HFFc6 (cell line): Measurements from ENCODE around the gene BYSL. TPM values are rescaled to one million over a fixed set of nuclear protein-coding genes. Genes with fewer than 3 reads are reported as not detected.

Experiments
- DNase-seq: peaks from one replicate; pipeline ENCODE4 v3.0.0-alpha.2; 2018
- H3K27ac Mint-ChIP-seq: 2 replicates; pipeline ENCODE4 v1.8.0; 2020; ENCODE audit warnings: mild to moderate bottlenecking, mixed read lengths
- H3K27me3 Mint-ChIP-seq: 2 replicates; pipeline ENCODE4 v1.8.0; 2021; ENCODE audit warnings: mild to moderate bottlenecking, moderate library complexity, mixed read lengths; ENCODE audit not compliant: insufficient read depth
- H3K36me3 Mint-ChIP-seq: 2 replicates; pipeline ENCODE4 v1.8.0; 2021; ENCODE audit warnings: low read depth, mixed read lengths
- H3K4me1 Mint-ChIP-seq: 2 replicates; pipeline ENCODE4 v1.8.0; 2020; ENCODE audit warnings: low read depth, mixed read lengths
- H3K4me3 Mint-ChIP-seq: 2 replicates; pipeline ENCODE4 v1.8.0; 2020; ENCODE audit warnings: mild to moderate bottlenecking, moderate library complexity, mixed read lengths
- H3K9me3 Mint-ChIP-seq: 2 replicates; pipeline ENCODE4 v1.8.0; 2020; ENCODE audit warnings: mild to moderate bottlenecking, mixed read lengths
- total RNA-seq, 6 experiments: library from RNA; stranded (reverse); fragmentation: NEBNext Ultra II Directional; extraction: Animal tissue kit (Norgen Biotek cat#: 25700); gene quantifications; 2 replicates in 1 of 6; 3 replicates in 5 of 6; pipeline ENCODE4 v1.2.3, GENCODE V29; 2021
- TF ChIP-seq, protein P1 (sequence below): fragments of 200-600 bp; sonication (generic); IDR thresholded peaks from 2 replicates; pipeline ENCODE4 v1.5.0; 2021; ENCODE audit warnings: antibody characterized with exemption, mild to moderate bottlenecking

The BYSL gene
- total RNA-seq, 6 experiments from 2014 or later = 32.3 to 44.3 (median 33.5) TPM

DNA sequence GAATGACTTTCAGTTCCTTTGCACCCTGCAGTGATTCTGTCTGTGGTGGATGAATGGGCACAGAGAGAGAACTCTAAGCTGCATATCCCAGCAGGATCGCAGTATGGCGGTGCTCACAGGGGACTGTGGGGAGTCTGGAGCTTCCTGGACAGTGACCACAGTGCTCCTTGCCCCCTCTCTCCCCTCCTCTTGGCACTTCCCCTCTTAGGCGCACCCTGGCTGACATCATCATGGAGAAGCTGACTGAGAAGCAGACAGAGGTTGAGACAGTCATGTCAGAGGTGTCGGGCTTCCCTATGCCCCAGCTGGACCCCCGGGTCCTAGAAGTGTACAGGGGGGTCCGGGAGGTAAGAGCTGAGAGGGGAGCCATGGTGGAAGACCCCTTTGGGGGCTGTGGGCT is 8.6 kb downstream of the BYSL start:
- TF ChIP-seq, protein P1, sequence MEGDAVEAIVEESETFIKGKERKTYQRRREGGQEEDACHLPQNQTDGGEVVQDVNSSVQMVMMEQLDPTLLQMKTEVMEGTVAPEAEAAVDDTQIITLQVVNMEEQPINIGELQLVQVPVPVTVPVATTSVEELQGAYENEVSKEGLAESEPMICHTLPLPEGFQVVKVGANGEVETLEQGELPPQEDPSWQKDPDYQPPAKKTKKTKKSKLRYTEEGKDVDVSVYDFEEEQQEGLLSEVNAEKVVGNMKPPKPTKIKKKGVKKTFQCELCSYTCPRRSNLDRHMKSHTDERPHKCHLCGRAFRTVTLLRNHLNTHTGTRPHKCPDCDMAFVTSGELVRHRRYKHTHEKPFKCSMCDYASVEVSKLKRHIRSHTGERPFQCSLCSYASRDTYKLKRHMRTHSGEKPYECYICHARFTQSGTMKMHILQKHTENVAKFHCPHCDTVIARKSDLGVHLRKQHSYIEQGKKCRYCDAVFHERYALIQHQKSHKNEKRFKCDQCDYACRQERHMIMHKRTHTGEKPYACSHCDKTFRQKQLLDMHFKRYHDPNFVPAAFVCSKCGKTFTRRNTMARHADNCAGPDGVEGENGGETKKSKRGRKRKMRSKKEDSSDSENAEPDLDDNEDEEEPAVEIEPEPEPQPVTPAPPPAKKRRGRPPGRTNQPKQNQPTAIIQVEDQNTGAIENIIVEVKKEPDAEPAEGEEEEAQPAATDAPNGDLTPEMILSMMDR = no peak
- H3K4me1 Mint-ChIP-seq = peaks cover 7% of the 10 kb centered on the region
- no peak overlapping the region for H3K4me3 Mint-ChIP-seq
- peaks cover 19% of the 10 kb centered on the region for H3K36me3 Mint-ChIP-seq
- H3K9me3 Mint-ChIP-seq = no peaks in the 10 kb centered on the region
- no peak for DNase-seq
- H3K27ac Mint-ChIP-seq = no peak overlapping the region
- H3K27me3 Mint-ChIP-seq = no peaks in the 10 kb centered on the region

DNA sequence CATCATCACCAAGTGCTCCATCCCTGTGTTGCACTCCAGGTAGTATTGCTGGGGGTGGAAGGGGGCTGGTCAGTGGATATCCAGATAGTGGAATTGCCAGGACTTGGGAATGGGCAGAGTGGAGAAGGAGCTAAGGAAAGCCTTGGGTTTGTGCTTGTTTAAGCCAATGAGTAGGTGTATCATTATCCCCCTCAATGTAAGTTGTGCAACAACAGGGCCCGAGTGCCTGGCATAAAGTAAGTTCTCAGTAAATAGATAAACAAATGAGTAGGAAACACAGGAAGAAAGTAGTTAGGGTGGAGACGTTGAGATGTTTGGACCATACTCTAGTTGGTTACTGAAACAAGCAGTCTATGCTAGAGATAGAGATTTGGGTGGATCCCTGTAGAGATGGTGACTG is 10.5 kb downstream of the BYSL start:
- no peaks in the 10 kb centered on the region for H3K27me3 Mint-ChIP-seq
- H3K4me1 Mint-ChIP-seq = peaks cover 15% of the 10 kb centered on the region
- TF ChIP-seq, protein P1 = no peak
- peaks cover 21% of the 10 kb centered on the region for H3K36me3 Mint-ChIP-seq
- H3K4me3 Mint-ChIP-seq = no peak overlapping the region
- no peak for DNase-seq
- no peaks in the 10 kb centered on the region for H3K9me3 Mint-ChIP-seq
- no peak overlapping the region for H3K27ac Mint-ChIP-seq

- H3K36me3 Mint-ChIP-seq = peaks cover 21% of the 10 kb centered on the region
- no peaks in the 10 kb centered on the region for H3K9me3 Mint-ChIP-seq
- no peak overlapping the region for H3K27ac Mint-ChIP-seq
- TF ChIP-seq, protein P1 = no peak
- H3K27me3 Mint-ChIP-seq = no peaks in the 10 kb centered on the region
- no peak for DNase-seq
- H3K4me3 Mint-ChIP-seq = no peak overlapping the region
- H3K4me1 Mint-ChIP-seq = peaks cover 12% of the 10 kb centered on the region
Measured at GRCh38 chr6:41932378-41932777, 11.1 kb downstream of the BYSL start.

DNA sequence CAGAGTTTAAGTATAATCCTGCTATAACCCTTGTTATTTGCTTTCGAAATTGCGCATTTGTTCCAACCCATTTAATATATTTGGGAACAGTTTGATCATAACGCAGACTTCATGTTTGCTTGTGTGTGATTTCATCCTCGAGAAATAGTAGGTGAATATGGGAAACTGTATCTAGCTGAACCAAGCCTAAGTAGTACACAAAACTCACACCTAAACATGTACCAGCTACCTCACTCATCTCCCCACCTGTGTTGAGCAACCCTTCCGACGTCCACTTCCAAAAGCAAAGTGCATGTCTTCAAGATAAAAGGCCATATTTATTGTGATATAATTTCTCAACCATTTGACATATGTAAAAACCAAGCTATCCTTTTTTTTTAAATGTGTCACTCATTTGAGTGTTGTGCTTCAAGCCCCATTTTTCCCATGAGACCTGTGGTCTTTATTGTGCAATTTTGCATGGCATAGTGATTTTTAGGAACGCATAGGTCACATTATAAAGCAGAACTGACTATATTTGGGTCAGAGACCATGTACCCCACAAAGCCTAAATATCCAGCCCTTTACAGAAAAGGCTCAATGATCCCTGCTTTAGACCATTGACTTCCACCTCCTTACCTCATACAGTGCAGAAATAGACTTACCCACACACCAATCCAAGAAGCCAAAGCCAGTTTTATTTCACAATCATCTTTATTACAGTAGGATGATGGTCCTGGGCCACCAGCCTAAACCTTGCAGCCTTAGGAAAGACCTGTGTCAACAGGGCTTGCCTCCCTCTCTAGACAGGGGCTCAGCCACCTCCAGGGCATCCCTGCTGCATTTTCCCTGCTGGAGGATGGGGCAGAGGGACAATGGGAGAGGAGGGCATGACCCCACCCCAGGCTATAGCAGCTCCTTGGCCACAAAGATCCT is 13.2 kb downstream of the BYSL start:
- H3K9me3 Mint-ChIP-seq = no peaks in the 10 kb centered on the region
- DNase-seq = no peak
- no peak overlapping the region for H3K4me3 Mint-ChIP-seq
- no peak overlapping the region; the same call in 1 of the 2 replicates for H3K27ac Mint-ChIP-seq
- no peaks in the 10 kb centered on the region for H3K27me3 Mint-ChIP-seq
- peaks cover 16% of the 10 kb centered on the region for H3K36me3 Mint-ChIP-seq
- TF ChIP-seq, protein P1 = no peak
- peaks cover 34% of the 10 kb centered on the region for H3K4me1 Mint-ChIP-seq

GRCh38 chr6:41935193-41935574 is 13.9 kb downstream of the BYSL start:
- Mint-ChIP-seq H3K9me3 (no peaks in the 10 kb centered on the region), H3K4me3 (no peak overlapping the region), H3K36me3 (peaks cover 16% of the 10 kb centered on the region), H3K4me1 (peaks cover 40% of the 10 kb centered on the region), H3K27me3 (no peaks in the 10 kb centered on the region; the same call in 1 of the 2 replicates), H3K27ac (no peak overlapping the region)
- no peak for DNase-seq
- TF ChIP-seq, protein P1 = no peak
